Neuronal stem cell (in vitro differentiated cells): ENCODE results near the gene MRPS31.

ENCODE experiments used
- DNase-seq: peaks from one replicate; pipeline ENCODE4 v3.0.0-alpha.2; 2013; ENCODE audit warnings: low spot score
- H2AFZ ChIP-seq: one replicate; pipeline ENCODE4 v1.6.1; 2013; ENCODE audit warnings: mild to moderate bottlenecking, low read length, inconsistent platforms
- H2AK5ac ChIP-seq: 2 replicates; pipeline ENCODE4 v1.6.1; 2013; ENCODE audit warnings: low read depth, mild to moderate bottlenecking, inconsistent platforms, low read length, moderate library complexity, mixed read lengths
- H2BK120ac ChIP-seq: 2 replicates; pipeline ENCODE4 v1.6.1; 2013; ENCODE audit warnings: low read depth, mild to moderate bottlenecking, inconsistent platforms, low read length, moderate library complexity, mixed read lengths
- H2BK12ac ChIP-seq: one replicate; pipeline ENCODE4 v1.6.1; 2013; ENCODE audit warnings: low read length, inconsistent platforms
- H2BK15ac ChIP-seq: 2 replicates; pipeline ENCODE4 v1.6.1; 2013; ENCODE audit warnings: mild to moderate bottlenecking, low read length, inconsistent platforms, mixed read lengths
- H2BK5ac ChIP-seq: one replicate; pipeline ENCODE4 v1.6.1; 2013; ENCODE audit warnings: inconsistent platforms, mild to moderate bottlenecking, low read length, moderate library complexity
- H3K14ac ChIP-seq: one replicate; pipeline ENCODE4 v1.6.1; 2013; ENCODE audit warnings: low read length, inconsistent platforms
- H3K18ac ChIP-seq: 2 replicates; pipeline ENCODE4 v1.6.1; 2013; ENCODE audit warnings: low read length, inconsistent platforms
- H3K23ac ChIP-seq: 2 replicates; pipeline ENCODE4 v1.6.1; 2013; ENCODE audit warnings: low read depth, mild to moderate bottlenecking, mixed read lengths, low read length, inconsistent platforms; ENCODE audit not compliant: poor library complexity
- H3K27ac ChIP-seq: replicated peaks from 3 replicates; pipeline ENCODE4 v1.5.1; 2013; ENCODE audit warnings: low read length, inconsistent platforms
- H3K27me3 ChIP-seq, 3 experiments: 2 replicates each; pipeline ENCODE4 v1.6.1; 2013; ENCODE audit warnings: low read length in 3 of 3, mild to moderate bottlenecking in 2 of 3, inconsistent platforms in 1 of 3, low read depth in 1 of 3, mixed read lengths in 1 of 3, moderate library complexity in 1 of 3; ENCODE audit not compliant: control insufficient read depth in 3 of 3, insufficient read depth in 3 of 3
- H3K36me3 ChIP-seq, 2 donors: replicated peaks in 1 of 2; 2 replicates each; pipeline ENCODE4 v1.6.1; 2013; ENCODE audit warnings: low read length in 2 of 2; ENCODE audit not compliant: control insufficient read depth in 2 of 2, insufficient read depth in 2 of 2
- H3K4ac ChIP-seq: 2 replicates; pipeline ENCODE4 v1.6.1; 2013; ENCODE audit warnings: inconsistent platforms, mild to moderate bottlenecking, low read length, moderate library complexity
- H3K4me1 ChIP-seq, 2 donors: 1 replicate in 1 of 2; 2 replicates in 1 of 2; pipeline ENCODE4 v1.6.1; 2013; ENCODE audit warnings: low read length in 2 of 2, low read depth in 1 of 2; ENCODE audit not compliant: control insufficient read depth in 2 of 2, insufficient read depth in 1 of 2
- H3K4me2 ChIP-seq: one replicate; pipeline ENCODE4 v1.6.1; 2013; ENCODE audit warnings: mild to moderate bottlenecking, low read length, inconsistent platforms; ENCODE audit not compliant: insufficient read depth, poor library complexity, severe bottlenecking
- H3K4me3 ChIP-seq, 2 donors: 2 replicates each; pipeline ENCODE4 v1.5.1; 2013; ENCODE audit warnings: low read length in 2 of 2, mild to moderate bottlenecking in 2 of 2, inconsistent platforms in 1 of 2, moderate library complexity in 1 of 2
- H3K79me1 ChIP-seq: one replicate; pipeline ENCODE4 v1.6.1; 2013; ENCODE audit warnings: low read depth, mild to moderate bottlenecking, inconsistent platforms, low read length, moderate library complexity
- H3K9ac ChIP-seq: one replicate; pipeline ENCODE4 v1.6.1; 2013; ENCODE audit warnings: mild to moderate bottlenecking, low read depth, low read length, inconsistent platforms; ENCODE audit not compliant: poor library complexity
- H3K9me3 ChIP-seq, 2 donors: replicated peaks in 1 of 2; 2 replicates each; pipeline versions ENCODE3 to v1.6.1; 2013; ENCODE audit warnings: low read length in 2 of 2, mild to moderate bottlenecking in 2 of 2, inconsistent platforms in 1 of 2, low read depth in 1 of 2, mixed read lengths in 1 of 2, moderate library complexity in 1 of 2; ENCODE audit not compliant: control insufficient read depth in 2 of 2, insufficient read depth in 1 of 2
- H4K8ac ChIP-seq: one replicate; pipeline ENCODE4 v1.6.1; 2013; ENCODE audit warnings: low read depth, mild to moderate bottlenecking, inconsistent platforms, low read length, moderate library complexity
- H4K91ac ChIP-seq: one replicate; pipeline ENCODE4 v1.6.1; 2013; ENCODE audit warnings: low read length, low read depth, mild to moderate bottlenecking, inconsistent platforms; ENCODE audit not compliant: poor library complexity
- WGBS, 2 donors: extraction: QIAGEN DNeasy Blood & Tissue Kit; methylation state at CpG; one replicate each; pipeline ENCODE4 v1.1.7; 2013; ENCODE audit warnings: missing lambda C conversion rate in 2 of 2, mixed read lengths in 1 of 2; ENCODE audit not compliant: insufficient read length in 2 of 2, insufficient replicate concordance in 1 of 2; ENCODE audit errors: extremely low coverage in 2 of 2; 5-methylcytosine and 5-hydroxymethylcytosine counted together

The MRPS31 gene

DNA sequence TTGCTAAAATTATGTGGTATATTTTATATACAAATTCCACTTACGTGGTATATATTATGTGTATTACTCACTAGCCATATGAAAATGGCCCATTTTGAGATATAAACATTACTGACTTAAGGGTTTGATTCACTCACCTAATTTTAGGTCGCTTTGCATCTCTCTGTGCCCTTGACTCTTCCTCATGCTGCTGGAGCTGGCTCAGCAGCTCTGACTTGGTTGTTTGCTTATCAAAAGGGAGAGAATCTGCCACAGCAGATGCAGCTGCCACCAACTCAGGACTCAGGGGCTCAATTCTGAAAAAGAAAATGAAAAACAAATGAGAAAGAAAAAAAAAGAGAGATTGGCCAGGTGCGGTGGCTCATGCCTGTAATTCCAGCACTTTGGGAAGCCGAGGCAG is 12.2 kb downstream of the MRPS31 start:
- Histone ChIP-seq H3K9ac (no peak overlapping the region), H4K91ac (no peak overlapping the region), H3K23ac (no peak overlapping the region), H2BK15ac (no peak overlapping the region), H3K18ac (no peak overlapping the region), H3K36me3 (peaks cover 5 to 82% of the 10 kb centered on the region in 2 donors), H2AFZ (no peak overlapping the region), H3K4ac (no peak overlapping the region), H4K8ac (no peak overlapping the region), H3K27ac (no peak overlapping the region), H3K79me1 (no peaks in the 10 kb centered on the region), H3K14ac (no peak overlapping the region), H3K4me3 (no peak overlapping the region), H3K9me3 (no peaks in the 10 kb centered on the region), H3K4me2 (no peak overlapping the region), H3K27me3 (no peaks in the 10 kb centered on the region), H2AK5ac (no peak overlapping the region), H2BK5ac (no peak overlapping the region), H2BK120ac (no peak overlapping the region), H2BK12ac (no peak overlapping the region), H3K4me1 (no peaks in the 10 kb centered on the region)
- WGBS, 2 donors = no CpG with 5 or more reads among the region's 4 CpGs
- DNase-seq = no peak

DNA sequence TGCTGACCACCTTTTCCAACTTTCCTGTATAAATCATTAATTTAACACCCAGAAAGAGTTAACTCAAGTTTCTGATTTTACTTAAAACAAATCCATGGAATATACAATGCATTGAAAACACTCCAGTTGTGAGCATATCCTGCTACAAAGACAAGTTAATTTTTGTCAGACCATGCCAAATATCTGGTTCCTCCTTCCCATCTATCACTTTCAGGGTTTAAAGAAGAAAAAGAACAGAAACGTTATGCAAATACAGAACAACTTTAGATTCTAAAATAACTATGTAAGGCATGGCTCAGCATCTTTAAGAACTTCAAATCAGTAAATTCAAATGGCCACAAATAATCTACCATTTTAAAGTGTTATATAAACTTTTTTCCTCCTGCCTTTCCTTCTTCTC is 14.9 kb downstream of the MRPS31 start:
- H3K4ac ChIP-seq = no peak overlapping the region
- no peak overlapping the region for H4K91ac ChIP-seq
- H2BK12ac ChIP-seq = no peak overlapping the region
- H3K79me1 ChIP-seq = no peaks in the 10 kb centered on the region
- no peak overlapping the region for H3K9ac ChIP-seq
- DNase-seq = no peak
- H3K27me3 ChIP-seq = no peaks in the 10 kb centered on the region
- no peak overlapping the region for H3K18ac ChIP-seq
- no peak overlapping the region for H3K4me3 ChIP-seq
- peaks cover 9 to 91% of the 10 kb centered on the region in 2 donors for H3K36me3 ChIP-seq
- no peak overlapping the region for H2AFZ ChIP-seq
- no peak overlapping the region for H2BK15ac ChIP-seq
- no peak overlapping the region for H2AK5ac ChIP-seq
- no peaks in the 10 kb centered on the region for H3K9me3 ChIP-seq
- no peak overlapping the region for H2BK5ac ChIP-seq
- H3K14ac ChIP-seq = no peak overlapping the region
- H3K23ac ChIP-seq = no peak overlapping the region
- no peak overlapping the region for H3K4me2 ChIP-seq
- no peak overlapping the region for H3K27ac ChIP-seq
- H2BK120ac ChIP-seq = no peak overlapping the region
- no peaks in the 10 kb centered on the region for H3K4me1 ChIP-seq
- H4K8ac ChIP-seq = no peak overlapping the region
- WGBS, 2 donors = no CpG with 5 or more reads among the region's 1 CpG

DNA sequence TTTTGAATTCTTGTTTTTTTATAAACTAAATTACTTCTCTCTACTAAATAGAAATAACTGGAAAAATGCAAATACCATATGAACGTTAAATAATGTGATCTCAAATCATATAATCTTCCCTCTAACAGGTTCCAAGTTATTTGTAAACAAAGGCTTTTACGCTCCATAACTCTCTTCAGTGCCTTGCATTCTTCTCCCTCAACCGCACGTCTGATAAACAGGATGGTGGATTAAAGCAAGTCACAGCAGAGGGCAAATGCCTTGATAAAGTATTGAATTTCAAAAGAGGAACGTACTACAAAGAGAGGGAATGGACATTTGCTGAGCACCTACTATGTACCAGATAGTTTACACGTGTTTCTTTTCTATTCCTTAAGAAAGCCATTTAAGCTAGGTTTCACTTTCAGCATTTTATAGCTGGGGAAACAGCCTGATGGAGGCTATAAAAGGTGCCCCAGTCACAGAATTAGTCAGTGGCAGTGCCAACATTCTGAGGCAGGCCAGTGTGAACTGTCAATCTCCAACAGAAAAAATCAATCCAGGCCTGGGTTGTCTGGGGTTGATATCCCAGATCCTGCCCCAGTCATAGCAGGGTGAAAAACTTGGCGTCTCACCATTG is 15.8 kb downstream of the MRPS31 start:
- Histone ChIP-seq H3K18ac (no peak overlapping the region), H3K4me1 (no peaks in the 10 kb centered on the region), H3K27ac (no peak overlapping the region), H3K36me3 (peaks cover 9 to 89% of the 10 kb centered on the region in 2 donors), H3K4me3 (no peak overlapping the region), H3K9me3 (no peaks in the 10 kb centered on the region), H3K23ac (no peak overlapping the region), H2AFZ (no peak overlapping the region), H3K14ac (no peak overlapping the region), H2BK5ac (no peak overlapping the region), H3K9ac (no peak overlapping the region), H3K79me1 (no peaks in the 10 kb centered on the region), H2AK5ac (no peak overlapping the region), H2BK15ac (no peak overlapping the region), H3K4ac (no peak overlapping the region), H4K8ac (no peak overlapping the region), H3K4me2 (no peak overlapping the region), H3K27me3 (no peaks in the 10 kb centered on the region), H2BK120ac (no peak overlapping the region), H2BK12ac (no peak overlapping the region), H4K91ac (no peak overlapping the region)
- no peak for DNase-seq
- WGBS, 2 donors = no CpG with 5 or more reads among the region's 7 CpGs

DNA sequence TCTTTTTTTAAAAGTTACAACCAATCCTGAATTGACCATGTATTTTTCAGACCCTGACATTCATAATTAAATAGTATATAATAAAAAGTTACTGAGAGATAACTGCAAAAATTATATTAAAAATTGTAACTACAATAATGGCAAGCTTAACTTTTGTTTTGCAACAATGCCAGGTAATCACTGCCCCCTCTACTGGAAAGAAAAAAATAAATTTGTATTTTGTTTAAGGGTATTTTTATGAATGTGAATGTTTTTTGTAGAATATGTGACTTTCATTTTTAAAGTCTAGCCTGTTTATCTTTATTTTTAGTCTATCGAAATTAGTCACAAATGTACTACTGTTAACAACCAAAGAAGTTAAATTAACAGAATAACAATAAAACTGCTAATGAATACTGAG is 21.7 kb downstream of the MRPS31 start:
- H3K14ac ChIP-seq = no peak overlapping the region
- H3K79me1 ChIP-seq = peaks cover 1% of the 10 kb centered on the region
- H3K9me3 ChIP-seq = no peaks in the 10 kb centered on the region
- H3K27me3 ChIP-seq = no peaks in the 10 kb centered on the region
- no peak overlapping the region for H3K4ac ChIP-seq
- WGBS, 2 donors = no CpG with 5 or more reads among the region's 1 CpG
- H2BK15ac ChIP-seq = no peak overlapping the region
- no peak overlapping the region for H3K4me3 ChIP-seq
- no peak overlapping the region for H3K27ac ChIP-seq
- H2AK5ac ChIP-seq = no peak overlapping the region
- no peak overlapping the region for H3K18ac ChIP-seq
- peaks cover 5 to 85% of the 10 kb centered on the region in 2 donors for H3K36me3 ChIP-seq
- DNase-seq = no peak
- no peak overlapping the region for H4K8ac ChIP-seq
- no peak overlapping the region for H3K9ac ChIP-seq
- H3K4me1 ChIP-seq = no peaks in the 10 kb centered on the region
- no peak overlapping the region for H2BK120ac ChIP-seq
- H2BK5ac ChIP-seq = no peak overlapping the region
- no peak overlapping the region for H3K23ac ChIP-seq
- H4K91ac ChIP-seq = no peak overlapping the region
- no peak overlapping the region for H2BK12ac ChIP-seq
- no peak overlapping the region for H3K4me2 ChIP-seq
- H2AFZ ChIP-seq = no peak overlapping the region
